WTC11 (cell line): Measurements from ENCODE around the gene GRPR. TPM values are rescaled to one million over a fixed set of nuclear protein-coding genes. Genes with fewer than 3 reads are reported as not detected.

Experiments
- ATAC-seq: fragments of 200-7000 bp; cut with Tn5 transposase; 2 replicates; pipeline ENCODE4 v1.10.0; 2021; ENCODE audit warnings: mild to moderate bottlenecking, moderate library complexity
- CTCF ChIA-PET: fragments of 300-600 bp; sonication (Branson Sonifier 250); formaldehyde crosslinking; loops from one replicate; lab custom pipeline; 2021; ENCODE audit warnings: antibody characterized with exemption; lab: Charles Lee
- POLR2A ChIA-PET: fragments of 350-600 bp; sonication (Branson Sonifier 250); formaldehyde crosslinking; loops from one replicate; lab custom pipeline; 2021; ENCODE audit warnings: antibody characterized with exemption; lab: Charles Lee
- DNase-seq: peaks from one replicate; pipeline ENCODE4 v3.0.0; 2021; ENCODE audit warnings: low spot score
- H3K27ac Mint-ChIP-seq: 2 replicates; pipeline ENCODE4 v1.8.0; 2021; ENCODE audit warnings: mixed read lengths
- H3K27me3 Mint-ChIP-seq: 2 replicates; pipeline ENCODE4 v1.8.0; 2021; ENCODE audit warnings: low read depth, mild to moderate bottlenecking, moderate library complexity, mixed read lengths
- H3K36me3 Mint-ChIP-seq: 2 replicates; pipeline ENCODE4 v1.8.0; 2021; ENCODE audit warnings: mixed read lengths
- H3K4me1 Mint-ChIP-seq: 2 replicates; pipeline ENCODE4 v1.8.0; 2022; ENCODE audit warnings: mixed read lengths
- H3K4me3 Mint-ChIP-seq: 2 replicates; pipeline ENCODE4 v1.8.0; 2021; ENCODE audit warnings: mild to moderate bottlenecking, moderate library complexity, mixed read lengths
- H3K9me3 Mint-ChIP-seq: 2 replicates; pipeline ENCODE4 v1.8.0; 2021; ENCODE audit warnings: mixed read lengths
- AR ChIP-seq: fragments of 250-450 bp; sonication (Bioruptor Pico); IDR thresholded peaks from 2 replicates; pipeline ENCODE4 v1.9.0; 2021; ENCODE audit warnings: mild to moderate bottlenecking
- ATF3 ChIP-seq: sonication (generic); formaldehyde crosslinking; conservative IDR thresholded peaks from 2 replicates; pipeline ENCODE4 v1.8.1; 2022; ENCODE audit warnings: mild to moderate bottlenecking, missing genetic modification reagents
- FOXJ3 ChIP-seq: sonication (generic); formaldehyde crosslinking; IDR thresholded peaks from 2 replicates; pipeline ENCODE4 v1.9.0; 2021; ENCODE audit warnings: missing genetic modification reagents, mild to moderate bottlenecking, borderline replicate concordance
- FOXK1 ChIP-seq: sonication (generic); formaldehyde crosslinking; IDR thresholded peaks from 2 replicates; pipeline ENCODE4 v1.8.0; 2022; ENCODE audit warnings: mild to moderate bottlenecking, moderate library complexity, missing genetic modification reagents
- HMGA2 ChIP-seq: fragments of 250-450 bp; sonication (Bioruptor Pico); IDR thresholded peaks from 2 replicates; pipeline ENCODE4 v1.4.0; 2021; ENCODE audit warnings: mild to moderate bottlenecking, moderate library complexity
- JAZF1 ChIP-seq: fragments of 250-450 bp; sonication (Bioruptor Pico); IDR thresholded peaks from 2 replicates; pipeline ENCODE4 v1.9.0; 2021; ENCODE audit warnings: moderate library complexity, mild to moderate bottlenecking, inconsistent platforms
- NFYB ChIP-seq: sonication (generic); formaldehyde crosslinking; conservative IDR thresholded peaks from 2 replicates; pipeline ENCODE4 v1.8.0; 2022; ENCODE audit warnings: low read depth, missing genetic modification reagents
- NR1H2 ChIP-seq: sonication (generic); formaldehyde crosslinking; IDR thresholded peaks from 2 replicates; pipeline ENCODE4 v1.9.0; 2021; ENCODE audit warnings: mild to moderate bottlenecking, moderate library complexity, missing genetic modification reagents
- OVOL2 ChIP-seq: fragments of 250-450 bp; sonication (Bioruptor Pico); IDR thresholded peaks from 2 replicates; pipeline ENCODE4 v1.9.0; 2021; ENCODE audit warnings: mild to moderate bottlenecking, borderline replicate concordance
- SMAD4 ChIP-seq: sonication (generic); formaldehyde crosslinking; IDR thresholded peaks from 2 replicates; pipeline ENCODE4 v1.8.0; 2022; ENCODE audit warnings: mild to moderate bottlenecking, missing genetic modification reagents
- USF2 ChIP-seq: sonication (generic); formaldehyde crosslinking; IDR thresholded peaks from 2 replicates; pipeline ENCODE4 v1.8.1; 2023; ENCODE audit warnings: mild to moderate bottlenecking, missing genetic modification reagents, moderate library complexity
- ZBTB21 ChIP-seq: sonication (generic); formaldehyde crosslinking; IDR thresholded peaks from 2 replicates; pipeline ENCODE4 v1.8.1; 2023; ENCODE audit warnings: mild to moderate bottlenecking, missing genetic modification reagents, borderline replicate concordance
- total RNA-seq: library from RNA; stranded (reverse); gene quantifications from 3 replicates; pipeline ENCODE4 v1.2.3, GENCODE V29; 2021
- TF ChIP-seq, protein P1 (sequence below): sonication (generic); formaldehyde crosslinking; IDR thresholded peaks from 2 replicates; pipeline ENCODE4 v1.8.0; 2022; ENCODE audit warnings: mild to moderate bottlenecking, missing genetic modification reagents
- TF ChIP-seq, protein P2 (sequence below): fragments of 250-450 bp; sonication (Bioruptor Pico); conservative IDR thresholded peaks from 2 replicates; pipeline ENCODE4 v1.9.0; 2021; ENCODE audit warnings: mild to moderate bottlenecking
- TF ChIP-seq, protein P3 (sequence below): fragments of 250-450 bp; sonication (Bioruptor Pico); IDR thresholded peaks from 2 replicates; pipeline ENCODE4 v1.9.0; 2021; ENCODE audit warnings: mild to moderate bottlenecking

The GRPR gene
- total RNA-seq, 1 experiment from 2014 or later, result 8.9 TPM

DNA sequence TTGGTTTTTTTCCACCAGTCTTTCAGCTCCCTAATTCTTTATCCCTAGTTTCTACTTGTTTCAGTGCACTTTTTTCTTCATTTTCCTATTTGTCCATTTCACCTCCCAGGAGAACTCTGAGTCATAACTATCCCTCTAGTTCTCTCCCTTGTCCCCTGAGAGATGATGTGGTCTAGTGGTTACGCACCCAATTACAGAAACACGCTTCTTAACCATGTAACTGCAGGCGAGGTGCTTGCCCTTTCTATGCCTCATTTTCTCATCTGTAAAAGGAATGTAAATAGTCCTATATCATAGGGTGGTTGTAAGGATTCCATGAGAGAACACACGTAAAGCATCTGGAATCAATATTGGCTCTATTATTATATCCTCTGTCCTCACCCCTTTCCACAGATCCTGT is 8.8 kb upstream of the GRPR start (continued):
- TF ChIP-seq JAZF1 (CRISPR knock-in tag) (no peak), SMAD4 (CRISPR knock-in tag) (no peak), NR1H2 (CRISPR knock-in tag) (no peak), FOXJ3 (CRISPR knock-in tag) (no peak)

DNA sequence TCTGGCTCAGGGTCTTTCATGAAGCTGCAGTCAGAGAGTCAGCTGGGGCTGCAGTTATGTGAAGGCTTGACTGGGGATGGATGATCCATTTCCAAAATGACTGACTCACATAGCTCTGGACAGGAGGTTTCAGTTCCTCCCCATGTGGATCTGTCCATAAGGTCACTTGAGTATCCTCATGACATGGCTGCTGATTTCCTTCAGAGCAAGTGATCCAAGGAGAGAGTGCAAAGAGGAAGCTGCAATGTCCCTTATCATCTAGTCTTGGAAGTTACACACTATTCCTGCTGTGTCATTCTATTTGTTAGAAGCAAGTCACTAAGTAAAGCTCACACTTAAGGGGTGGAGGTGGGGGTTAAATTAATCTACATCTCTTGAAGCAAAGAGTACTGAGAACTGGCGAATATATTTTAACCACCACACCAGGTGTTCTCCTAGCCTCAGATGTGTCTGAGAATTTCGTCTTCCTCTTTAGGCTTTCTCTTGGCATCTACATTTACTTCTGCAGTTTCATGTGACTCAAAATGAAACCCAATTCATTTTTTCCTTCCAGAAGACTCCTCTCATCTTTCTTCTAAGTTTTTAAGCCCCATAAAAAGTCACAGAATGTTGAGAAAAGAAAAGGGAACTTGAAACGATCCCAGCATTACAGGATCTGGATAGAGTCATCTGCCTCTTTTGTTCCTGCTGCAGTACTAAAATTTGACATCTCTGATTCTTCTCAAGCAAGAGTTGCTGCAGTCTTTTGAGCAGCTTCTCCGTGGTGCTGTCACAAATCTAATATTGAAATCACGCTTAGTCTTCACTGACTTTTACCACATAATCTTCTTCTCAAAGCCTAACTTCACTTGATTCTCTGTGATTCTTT is 3.8 kb upstream of the GRPR start:
- Mint-ChIP-seq H3K4me3 (no peak overlapping the region), H3K9me3 (peaks cover 31% of the 10 kb centered on the region), H3K4me1 (peaks cover 24% of the 10 kb centered on the region), H3K36me3 (peaks cover 34% of the 10 kb centered on the region), H3K27me3 (peaks cover 3% of the 10 kb centered on the region; the same call in 1 of the 2 replicates), H3K27ac (no peak overlapping the region)
- ChIA-PET CTCF (no interaction called here), POLR2A (no interaction called here)
- DNase-seq (no peak), ATAC-seq (no peak)
- TF ChIP-seq HMGA2 (CRISPR knock-in tag) (no peak), AR (CRISPR knock-in tag) (no peak), NFYB (CRISPR knock-in tag) (no peak), OVOL2 (CRISPR knock-in tag) (no peak), FOXK1 (CRISPR knock-in tag) (no peak), USF2 (CRISPR knock-in tag) (no peak), ATF3 (CRISPR knock-in tag) (no peak), ZBTB21 (CRISPR knock-in tag) (no peak)
- TF ChIP-seq, protein P1, sequence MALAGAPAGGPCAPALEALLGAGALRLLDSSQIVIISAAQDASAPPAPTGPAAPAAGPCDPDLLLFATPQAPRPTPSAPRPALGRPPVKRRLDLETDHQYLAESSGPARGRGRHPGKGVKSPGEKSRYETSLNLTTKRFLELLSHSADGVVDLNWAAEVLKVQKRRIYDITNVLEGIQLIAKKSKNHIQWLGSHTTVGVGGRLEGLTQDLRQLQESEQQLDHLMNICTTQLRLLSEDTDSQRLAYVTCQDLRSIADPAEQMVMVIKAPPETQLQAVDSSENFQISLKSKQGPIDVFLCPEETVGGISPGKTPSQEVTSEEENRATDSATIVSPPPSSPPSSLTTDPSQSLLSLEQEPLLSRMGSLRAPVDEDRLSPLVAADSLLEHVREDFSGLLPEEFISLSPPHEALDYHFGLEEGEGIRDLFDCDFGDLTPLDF (CRISPR knock-in tag), result no peak
- TF ChIP-seq, protein P2, sequence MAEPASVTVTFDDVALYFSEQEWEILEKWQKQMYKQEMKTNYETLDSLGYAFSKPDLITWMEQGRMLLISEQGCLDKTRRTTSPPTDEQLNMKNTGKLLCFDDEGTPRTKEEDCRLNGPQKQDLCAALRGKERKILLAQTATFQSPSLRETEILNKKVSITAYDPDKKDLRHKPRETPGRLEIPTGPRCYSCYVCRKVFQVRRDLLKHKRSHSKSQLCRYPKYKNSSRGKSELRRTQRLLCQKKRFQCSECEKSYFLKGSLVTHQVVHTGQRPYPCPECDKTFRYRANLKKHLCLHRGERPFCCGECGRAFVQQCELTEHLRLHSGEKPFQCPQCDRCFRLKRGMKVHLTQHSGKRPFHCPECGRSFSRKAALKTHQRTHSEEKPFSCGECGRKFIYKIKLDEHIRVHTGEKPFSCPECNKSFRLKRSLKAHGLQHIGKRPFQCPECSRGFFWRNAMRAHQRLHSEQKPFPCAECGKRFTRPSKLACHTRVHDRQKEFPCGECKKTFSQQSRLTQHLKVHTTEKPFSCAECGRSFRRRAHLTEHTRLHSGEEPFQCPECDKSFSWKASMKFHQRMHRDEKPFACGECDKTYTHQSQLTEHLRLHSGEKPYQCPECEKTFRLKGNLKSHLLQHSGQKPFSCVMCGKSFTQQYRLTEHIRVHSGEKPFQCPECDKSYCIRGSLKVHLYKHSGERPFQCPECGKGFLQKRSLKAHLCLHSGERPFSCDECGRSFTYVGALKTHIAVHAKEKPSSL (CRISPR knock-in tag), result no peak
- TF ChIP-seq, protein P3, sequence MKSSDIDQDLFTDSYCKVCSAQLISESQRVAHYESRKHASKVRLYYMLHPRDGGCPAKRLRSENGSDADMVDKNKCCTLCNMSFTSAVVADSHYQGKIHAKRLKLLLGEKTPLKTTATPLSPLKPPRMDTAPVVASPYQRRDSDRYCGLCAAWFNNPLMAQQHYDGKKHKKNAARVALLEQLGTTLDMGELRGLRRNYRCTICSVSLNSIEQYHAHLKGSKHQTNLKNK (CRISPR knock-in tag), result no peak
